Mesothelial cell of epicardium (in vitro differentiated cells): Measurements from ENCODE around the gene PDE4B. TPM values are rescaled to one million over a fixed set of nuclear protein-coding genes. Genes with fewer than 3 reads are reported as not detected.

ENCODE experiments used
- DNase-seq, 2 experiments: peaks; one replicate each; pipeline ENCODE4 v3.0.0; 2021; ENCODE audit warnings: low spot score in 2 of 2; ENCODE audit not compliant: unreplicated experiment in 2 of 2
- H3K27ac Mint-ChIP-seq: 2 replicates; pipeline ENCODE4 v1.8.0; 2021; ENCODE audit warnings: mixed read lengths
- H3K27me3 Mint-ChIP-seq: 2 replicates; pipeline ENCODE4 v1.8.0; 2021; ENCODE audit warnings: low read depth, mixed read lengths
- H3K36me3 Mint-ChIP-seq: 2 replicates; pipeline ENCODE4 v1.8.0; 2021; ENCODE audit warnings: mixed read lengths
- H3K4me1 Mint-ChIP-seq: 2 replicates; pipeline ENCODE4 v1.8.0; 2021; ENCODE audit warnings: mixed read lengths
- H3K4me3 Mint-ChIP-seq: 2 replicates; pipeline ENCODE4 v1.8.0; 2021; ENCODE audit warnings: mild to moderate bottlenecking, moderate library complexity, mixed read lengths
- H3K9me3 Mint-ChIP-seq: 2 replicates; pipeline ENCODE4 v1.8.0; 2021; ENCODE audit warnings: mixed read lengths
- CTCF ChIP-seq: fragments of 200-600 bp; sonication (generic); IDR thresholded peaks from one replicate; pipeline ENCODE4 v1.5.0; 2021; ENCODE audit warnings: antibody characterized with exemption; ENCODE audit not compliant: unreplicated experiment
- total RNA-seq: library from RNA; stranded (reverse); gene quantifications from 3 replicates; pipeline ENCODE4 v1.2.1, GENCODE V29; 2021

Gene PDE4B
- total RNA-seq, 1 donor from 2014 or later, result 22.3 TPM

DNA sequence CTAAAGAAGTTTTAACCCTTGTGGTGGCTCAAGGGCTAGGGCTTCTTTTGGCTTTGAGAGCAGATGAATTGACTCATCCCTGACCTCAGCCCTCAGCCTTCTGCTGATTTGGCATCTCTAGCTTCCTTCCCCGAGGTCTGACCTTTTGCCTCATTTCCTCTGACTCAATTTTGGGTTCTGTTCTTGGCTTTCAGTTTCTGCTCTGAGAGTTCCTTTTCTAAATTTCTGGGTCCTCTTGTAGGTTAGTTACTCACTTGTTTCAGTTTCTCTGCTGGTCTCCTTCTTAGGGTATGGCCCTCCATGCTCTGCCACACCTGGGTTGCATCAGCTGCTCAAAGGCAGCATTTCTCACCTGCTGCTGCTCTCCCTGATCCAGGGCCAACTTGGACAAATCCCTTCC lies 19.4 kb downstream of the PDE4B start:
- DNase-seq, result no peak
- H3K27me3 Mint-ChIP-seq, result peaks cover 26% of the 10 kb centered on the region
- no peaks in the 10 kb centered on the region for H3K9me3 Mint-ChIP-seq
- H3K36me3 Mint-ChIP-seq, result no peaks in the 10 kb centered on the region
- no peak for TF ChIP-seq CTCF
- H3K27ac Mint-ChIP-seq, result no peak overlapping the region
- H3K4me1 Mint-ChIP-seq, result no peaks in the 10 kb centered on the region
- H3K4me3 Mint-ChIP-seq, result no peak overlapping the region

DNA sequence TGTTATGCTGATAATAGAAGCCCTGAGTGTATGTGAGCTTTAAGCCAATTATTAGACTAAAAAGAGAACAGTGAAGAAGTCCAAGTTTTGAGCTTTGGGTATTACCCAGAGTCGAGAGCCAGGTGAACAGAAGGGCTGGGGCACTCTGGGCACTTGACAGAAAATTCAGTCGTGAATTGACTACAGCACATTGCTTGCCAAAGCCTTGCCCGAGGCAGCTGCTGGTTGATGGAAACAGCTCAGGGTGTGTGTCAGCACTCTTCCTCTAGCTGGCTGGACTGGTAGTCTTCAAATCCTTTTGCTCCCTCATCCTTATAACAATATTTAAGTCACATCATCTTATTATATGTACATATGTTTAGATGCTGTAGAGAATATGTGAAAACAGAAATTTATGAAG lies 21.3 kb downstream of the PDE4B start:
- no peak overlapping the region for H3K27ac Mint-ChIP-seq

GRCh38 chr1:65814752-65815151 lies 22.1 kb downstream of the PDE4B start:
- Mint-ChIP-seq H3K36me3 (no peaks in the 10 kb centered on the region), H3K27me3 (peaks cover 21% of the 10 kb centered on the region), H3K27ac (no peak overlapping the region), H3K4me1 (no peaks in the 10 kb centered on the region), H3K4me3 (no peak overlapping the region), H3K9me3 (no peaks in the 10 kb centered on the region)
- TF ChIP-seq CTCF, result no peak
- no peak for DNase-seq

More for the DNA sequence above, 21.3 kb downstream of the PDE4B start:
- H3K4me1 Mint-ChIP-seq, result no peaks in the 10 kb centered on the region
- no peaks in the 10 kb centered on the region for H3K9me3 Mint-ChIP-seq
- TF ChIP-seq CTCF, result no peak
- H3K36me3 Mint-ChIP-seq, result no peaks in the 10 kb centered on the region
- no peak overlapping the region for H3K4me3 Mint-ChIP-seq
- no peak for DNase-seq
- peaks cover 21% of the 10 kb centered on the region for H3K27me3 Mint-ChIP-seq

DNA sequence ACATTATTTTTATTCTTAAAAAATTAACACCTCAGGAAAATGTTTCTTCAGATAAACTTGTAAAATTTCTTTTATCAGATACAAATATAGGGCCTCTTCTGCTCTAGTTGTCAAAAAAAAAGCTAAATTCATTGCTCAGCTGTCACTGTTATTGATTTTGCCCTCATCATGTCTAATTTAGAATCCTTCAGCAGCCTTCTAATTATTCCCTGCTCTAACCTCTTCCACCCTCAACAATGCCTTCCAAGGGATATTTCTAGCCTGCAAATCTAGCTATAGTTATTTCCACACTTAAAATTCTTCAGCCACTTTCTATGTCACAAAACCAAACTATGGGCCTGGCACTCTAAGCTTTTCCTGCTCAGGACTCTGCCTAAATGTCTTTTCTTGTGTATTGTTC lies 25.2 kb downstream of the PDE4B start:
- TF ChIP-seq CTCF, result no peak
- Mint-ChIP-seq H3K4me1 (no peaks in the 10 kb centered on the region), H3K27ac (no peak overlapping the region), H3K9me3 (no peaks in the 10 kb centered on the region), H3K27me3 (peaks cover 25% of the 10 kb centered on the region), H3K4me3 (no peak overlapping the region), H3K36me3 (no peaks in the 10 kb centered on the region)
- DNase-seq, result no peak

GRCh38 chr1:65818966-65819365 lies 26.3 kb downstream of the PDE4B start:
- H3K4me3 Mint-ChIP-seq, result no peak overlapping the region
- H3K4me1 Mint-ChIP-seq, result no peaks in the 10 kb centered on the region
- H3K36me3 Mint-ChIP-seq, result no peaks in the 10 kb centered on the region
- H3K27ac Mint-ChIP-seq, result no peak overlapping the region
- peaks cover 4% of the 10 kb centered on the region for H3K9me3 Mint-ChIP-seq
- peaks cover 21% of the 10 kb centered on the region for H3K27me3 Mint-ChIP-seq
- no peak for DNase-seq
- no peak for TF ChIP-seq CTCF

- no peak for TF ChIP-seq CTCF
- H3K4me1 Mint-ChIP-seq, result no peaks in the 10 kb centered on the region
- H3K27ac Mint-ChIP-seq, result no peak overlapping the region
- no peak overlapping the region for H3K4me3 Mint-ChIP-seq
- H3K27me3 Mint-ChIP-seq, result peaks cover 26% of the 10 kb centered on the region
- no peak for DNase-seq
- no peaks in the 10 kb centered on the region for H3K36me3 Mint-ChIP-seq
- H3K9me3 Mint-ChIP-seq, result peaks cover 4% of the 10 kb centered on the region
Measured at GRCh38 chr1:65820983-65821382, 28.3 kb downstream of the PDE4B start.
